ENCODE data around the gene SRL. TPM values are rescaled to one million over a fixed set of nuclear protein-coding genes. Genes with fewer than 3 reads are reported as not detected.

Gene SRL
- total RNA-seq, 4 donors from 2014 or later, result 1.2 to 3.4 (median 2.4) TPM

GRCh38 chr16:4142268-4142667 is 99.6 kb downstream of the SRL start:
- no peak overlapping the region for H3K4me3 ChIP-seq
- no peaks in the 10 kb centered on the region for H3K27me3 ChIP-seq
- WGBS, 2 donors (ENCODE audit: low coverage in 1 of 2), result 56 to 60% methylated on average over 1 to 3 of the region's 5 CpGs
- H3K27ac ChIP-seq, result no peak overlapping the region
- no peak for TF ChIP-seq CTCF (IDR thresholded peaks at IDR 0.05)
- no peak for TF ChIP-seq POLR2A (IDR thresholded peaks at IDR 0.05)
- no peak for TF ChIP-seq EP300 (IDR thresholded peaks at IDR 0.05)
- no peaks in the 10 kb centered on the region for H3K36me3 ChIP-seq
- peaks cover 0 to 4% (median 0%) of the 10 kb centered on the region in 3 donors for H3K9me3 ChIP-seq
- ATAC-seq, result no peak
- no peaks in the 10 kb centered on the region for H3K4me1 ChIP-seq

- Histone ChIP-seq H3K4me3 (no peak overlapping the region), H3K4me1 (no peaks in the 10 kb centered on the region), H3K9me3 (peaks cover 0 to 4% (median 0%) of the 10 kb centered on the region in 3 donors), H3K36me3 (no peaks in the 10 kb centered on the region), H3K27ac (no peak overlapping the region), H3K27me3 (no peaks in the 10 kb centered on the region)
- no peak for TF ChIP-seq EP300 (IDR thresholded peaks at IDR 0.05)
- TF ChIP-seq POLR2AphosphoS5 (IDR thresholded peaks at IDR 0.05), result no peak
- no peak for TF ChIP-seq POLR2A (IDR thresholded peaks at IDR 0.05)
- TF ChIP-seq CTCF (IDR thresholded peaks at IDR 0.05), result no peak
- ATAC-seq, result no peak
- WGBS, 2 donors (ENCODE audit: low coverage in 1 of 2), result 92 to 95% methylated on average over 12 of the region's 12 CpGs
Measured at GRCh38 chr16:4141604-4142003, 100.3 kb downstream of the SRL start.

GRCh38 chr16:4140652-4141051 is 101.2 kb downstream of the SRL start:
- Histone ChIP-seq H3K4me1 (no peaks in the 10 kb centered on the region), H3K27me3 (no peaks in the 10 kb centered on the region), H3K36me3 (no peaks in the 10 kb centered on the region), H3K4me3 (no peak overlapping the region), H3K9me3 (peaks cover 0 to 4% (median 0%) of the 10 kb centered on the region in 3 donors), H3K27ac (no peak overlapping the region)
- ATAC-seq, result no peak
- WGBS, 2 donors (ENCODE audit: low coverage in 1 of 2), result 56 to 96% methylated on average over 3 of the region's 3 CpGs
- TF ChIP-seq POLR2A (IDR thresholded peaks at IDR 0.05) (no peak), POLR2AphosphoS5 (IDR thresholded peaks at IDR 0.05) (no peak), CTCF (IDR thresholded peaks at IDR 0.05) (no peak), EP300 (IDR thresholded peaks at IDR 0.05) (no peak)

GRCh38 chr16:4139968-4140367 is 101.9 kb downstream of the SRL start:
- H3K9me3 ChIP-seq, result peaks cover 0 to 4% (median 0%) of the 10 kb centered on the region in 3 donors
- no peaks in the 10 kb centered on the region for H3K36me3 ChIP-seq
- TF ChIP-seq CTCF (IDR thresholded peaks at IDR 0.05), result no peak
- TF ChIP-seq EP300 (IDR thresholded peaks at IDR 0.05), result no peak
- TF ChIP-seq POLR2A (IDR thresholded peaks at IDR 0.05), result no peak
- TF ChIP-seq POLR2AphosphoS5 (IDR thresholded peaks at IDR 0.05), result no peak
- H3K4me1 ChIP-seq, result no peaks in the 10 kb centered on the region
- ATAC-seq, result no peak
- H3K27ac ChIP-seq, result no peak overlapping the region
- H3K4me3 ChIP-seq, result no peak overlapping the region
- no peaks in the 10 kb centered on the region for H3K27me3 ChIP-seq

Other genes starting within 250 kb of the SRL start
- 10 to 100 TPM; 33.0 to 83.5 (median 43.4) TPM for gene ADCY9, start 125.6 kb downstream of the SRL start, total RNA-seq
- gene TFAP4, start 30.9 kb upstream of the SRL start, total RNA-seq, result 1 to 10 TPM; 3.3 to 5.9 (median 4.7) TPM
- 10 to 100 TPM in 1 of 4 donors, 1 to 10 TPM in 3; 5.7 to 26.9 (median 7.9) TPM for gene GLIS2, start 74.0 kb upstream of the SRL start, total RNA-seq
- gene PAM16, start 109.2 kb upstream of the SRL start, total RNA-seq, result 10 to 100 TPM; 26.0 to 37.3 (median 34.7) TPM
- 10 to 100 TPM in 3 of 4 donors, 1 to 10 TPM in 1; 6.8 to 35.8 (median 19.9) TPM for gene VASN, start 129.8 kb upstream of the SRL start, total RNA-seq
- 10 to 100 TPM; 11.0 to 38.9 (median 17.8) TPM for gene CORO7, start 174.5 kb upstream of the SRL start, total RNA-seq
- 10 to 100 TPM; 39.6 to 55.6 (median 43.9) TPM for gene DNAJA3, start 183.8 kb upstream of the SRL start, total RNA-seq
- 10 to 100 TPM; 32.9 to 49.7 (median 39.3) TPM for gene NMRAL1, start 232.5 kb upstream of the SRL start, total RNA-seq
- gene HMOX2, start 234.3 kb upstream of the SRL start, total RNA-seq, result 10 to 100 TPM; 26.3 to 66.3 (median 36.2) TPM